ENCODE data around the gene KCNMB2. TPM values are rescaled to one million over a fixed set of nuclear protein-coding genes. Genes with fewer than 3 reads are reported as not detected.

KCNMB2 gene
- total RNA-seq, 1 experiment from 2014 or later, result not detected

DNA sequence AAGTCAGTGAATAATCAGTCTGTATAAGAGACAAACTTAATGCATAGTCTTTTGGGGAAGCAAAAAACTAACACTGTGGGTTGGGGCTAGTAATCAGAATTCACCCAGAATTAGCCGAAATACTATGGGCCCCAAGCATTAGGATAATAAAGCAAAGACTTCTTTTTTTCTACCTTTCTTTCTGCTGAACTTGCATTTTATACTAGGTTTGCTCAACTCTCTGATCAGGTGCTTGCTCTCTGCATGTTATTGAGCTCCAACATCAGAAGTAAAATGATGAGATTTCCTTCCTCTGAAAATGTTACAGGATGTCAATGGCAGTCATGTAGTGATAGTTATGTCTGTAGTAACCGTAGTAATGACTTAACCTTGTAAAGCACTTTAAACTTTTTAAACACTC, 216.6 kb downstream of the KCNMB2 start:
- Mint-ChIP-seq H3K4me3 (no peak overlapping the region), H3K4me1 (no peaks in the 10 kb centered on the region), H3K27ac (no peak overlapping the region), H3K9me3 (peaks cover under 1% of the 10 kb centered on the region; the same call in 1 of the 2 replicates), H3K36me3 (peaks cover 9% of the 10 kb centered on the region), H3K27me3 (ENCODE audit: low read depth) (no peaks in the 10 kb centered on the region)
- no peak for ATAC-seq
- ChIA-PET CTCF (no interaction called here), POLR2A (no interaction called here)
- TF ChIP-seq ZNF232 (CRISPR knock-in tag; IDR thresholded peaks at IDR 0.05) (no peak), PREB (CRISPR knock-in tag; IDR thresholded peaks at IDR 0.05; ENCODE audit: borderline replicate concordance) (no peak), EMX1 (CRISPR knock-in tag; IDR thresholded peaks at IDR 0.05) (no peak), NR2C2 (CRISPR knock-in tag; IDR thresholded peaks at IDR 0.05) (no peak)
- no peak for DNase-seq (ENCODE audit: low spot score)

- no peak overlapping the region for H3K4me3 Mint-ChIP-seq
- no peaks in the 10 kb centered on the region for H3K27me3 Mint-ChIP-seq (ENCODE audit: low read depth)
- POLR2A ChIA-PET, result no interaction called here
- no peak overlapping the region for H3K27ac Mint-ChIP-seq
- CTCF ChIA-PET, result interaction anchor here (0.9 kb wide), 1 partner anchor 9 kb away, joined by 3 read pairs; no protein-coding TSS in a partner anchor
- H3K4me1 Mint-ChIP-seq, result no peaks in the 10 kb centered on the region
- DNase-seq (ENCODE audit: low spot score), result no peak
- ATAC-seq, result no peak
- H3K36me3 Mint-ChIP-seq, result no peaks in the 10 kb centered on the region
- TF ChIP-seq IRF2 (CRISPR knock-in tag; IDR thresholded peaks at IDR 0.05; ENCODE audit: borderline replicate concordance, low read depth) (no peak), ETV6 (CRISPR knock-in tag; IDR thresholded peaks at IDR 0.05) (no peak), ATF3 (CRISPR knock-in tag; conservative IDR thresholded peaks at IDR 0.05) (no peak), MLX (CRISPR knock-in tag; IDR thresholded peaks at IDR 0.05) (no peak), E2F4 (CRISPR knock-in tag; IDR thresholded peaks at IDR 0.05; ENCODE audit: borderline replicate concordance, low read depth) (no peak), ZNF232 (CRISPR knock-in tag; IDR thresholded peaks at IDR 0.05) (no peak), ZBTB21 (CRISPR knock-in tag; IDR thresholded peaks at IDR 0.05; ENCODE audit: borderline replicate concordance) (no peak), TP53 (CRISPR knock-in tag; IDR thresholded peaks at IDR 0.05) (no peak), ATF6 (CRISPR knock-in tag; IDR thresholded peaks at IDR 0.05) (no peak)
- TF ChIP-seq, protein P1, sequence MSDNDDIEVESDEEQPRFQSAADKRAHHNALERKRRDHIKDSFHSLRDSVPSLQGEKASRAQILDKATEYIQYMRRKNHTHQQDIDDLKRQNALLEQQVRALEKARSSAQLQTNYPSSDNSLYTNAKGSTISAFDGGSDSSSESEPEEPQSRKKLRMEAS (CRISPR knock-in tag; IDR thresholded peaks at IDR 0.05), result no peak
- TF ChIP-seq, protein P2, sequence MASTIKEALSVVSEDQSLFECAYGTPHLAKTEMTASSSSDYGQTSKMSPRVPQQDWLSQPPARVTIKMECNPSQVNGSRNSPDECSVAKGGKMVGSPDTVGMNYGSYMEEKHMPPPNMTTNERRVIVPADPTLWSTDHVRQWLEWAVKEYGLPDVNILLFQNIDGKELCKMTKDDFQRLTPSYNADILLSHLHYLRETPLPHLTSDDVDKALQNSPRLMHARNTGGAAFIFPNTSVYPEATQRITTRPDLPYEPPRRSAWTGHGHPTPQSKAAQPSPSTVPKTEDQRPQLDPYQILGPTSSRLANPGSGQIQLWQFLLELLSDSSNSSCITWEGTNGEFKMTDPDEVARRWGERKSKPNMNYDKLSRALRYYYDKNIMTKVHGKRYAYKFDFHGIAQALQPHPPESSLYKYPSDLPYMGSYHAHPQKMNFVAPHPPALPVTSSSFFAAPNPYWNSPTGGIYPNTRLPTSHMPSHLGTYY (CRISPR knock-in tag; IDR thresholded peaks at IDR 0.05), result no peak
- no peaks in the 10 kb centered on the region for H3K9me3 Mint-ChIP-seq
These were observed 218.7 kb downstream of the KCNMB2 start for GRCh38 chr3:178754852-178755510.

DNA sequence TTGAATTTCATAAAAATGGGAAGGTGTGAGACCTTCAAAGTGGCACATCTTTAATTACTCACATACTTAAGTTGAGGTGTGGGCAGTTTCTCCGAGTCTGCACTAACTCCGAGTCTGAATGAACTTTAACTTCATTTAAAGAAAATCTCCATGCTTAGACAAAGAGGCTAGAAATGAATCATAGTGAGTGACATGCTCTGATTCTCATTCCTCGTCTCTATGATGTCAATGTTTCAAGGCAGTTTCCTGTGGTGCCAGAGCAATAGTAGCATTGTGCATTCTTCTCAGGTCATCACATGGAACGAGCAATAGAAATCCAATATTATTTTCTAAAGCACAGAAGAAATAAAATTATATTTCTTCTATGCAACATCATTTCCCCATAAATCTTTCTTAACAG, 224.8 kb downstream of the KCNMB2 start:
- ChIA-PET POLR2A (no interaction called here), CTCF (no interaction called here)
- no peak overlapping the region for H3K27ac Mint-ChIP-seq
- TF ChIP-seq, protein P1 (CRISPR knock-in tag; IDR thresholded peaks at IDR 0.05), result no peak
- TF ChIP-seq FOXK1 (CRISPR knock-in tag; IDR thresholded peaks at IDR 0.05) (no peak), FOXP1 (CRISPR knock-in tag; IDR thresholded peaks at IDR 0.05; ENCODE audit: borderline replicate concordance) (no peak), ATF3 (CRISPR knock-in tag; conservative IDR thresholded peaks at IDR 0.05) (no peak), RORB (CRISPR knock-in tag; IDR thresholded peaks at IDR 0.05) (no peak), ZSCAN18 (CRISPR knock-in tag; IDR thresholded peaks at IDR 0.05) (no peak)
- H3K27me3 Mint-ChIP-seq (ENCODE audit: low read depth), result no peaks in the 10 kb centered on the region
- ATAC-seq (no peak), DNase-seq (ENCODE audit: low spot score) (no peak)
- H3K4me3 Mint-ChIP-seq, result no peak overlapping the region
- H3K36me3 Mint-ChIP-seq, result no peaks in the 10 kb centered on the region
- H3K4me1 Mint-ChIP-seq, result no peaks in the 10 kb centered on the region
- no peaks in the 10 kb centered on the region for H3K9me3 Mint-ChIP-seq
